Measurements from ENCODE around the gene MARF1. TPM values are rescaled to one million over a fixed set of nuclear protein-coding genes. Genes with fewer than 3 reads are reported as not detected.
"Not testable (repeated sequence)": the region's sequence is repeated elsewhere in the genome, so short reads cannot be mapped to it uniquely, and the experiment has no call there.

MARF1 gene
- polyA plus RNA-seq, 1 donor (not counting 4 experiments of a cell fraction or from before 2014, with no cell fraction given), result 12.5 TPM

- Histone ChIP-seq H3K36me3 (ENCODE audit: control insufficient read depth in 2 of 2, extremely low read depth in 1 of 2, insufficient read depth in 2 of 2, low read length in 2 of 2) (no peaks in the 10 kb centered on the region), H3K4me3 (ENCODE audit: control insufficient read depth in 2 of 3, extremely low read depth in 1 of 3, insufficient read depth in 2 of 3, low read depth in 1 of 3, low read length in 3 of 3) (no peak overlapping the region), H3K9me1 (ENCODE audit: control insufficient read depth, extremely low read depth, insufficient read depth, low read length) (no peaks in the 10 kb centered on the region), H3K27me3 (ENCODE audit: control insufficient read depth, extremely low read depth, insufficient read depth, low read length) (no peaks in the 10 kb centered on the region), H3K4me2 (ENCODE audit: control insufficient read depth, extremely low read depth, insufficient read depth, low read depth, low read length) (no peak overlapping the region), H3K9me3 (ENCODE audit: control insufficient read depth, low read depth, low read length) (no peaks in the 10 kb centered on the region), H2AFZ (ENCODE audit: control insufficient read depth, low read length) (no peak overlapping the region), H3K9ac (ENCODE audit: control insufficient read depth, extremely low read depth, insufficient read depth, low read length) (no peak overlapping the region), H4K20me1 (ENCODE audit: control insufficient read depth, extremely low read depth, insufficient read depth, low read length) (no peaks in the 10 kb centered on the region), H3K4me1 (ENCODE audit: control insufficient read depth, extremely low read depth, insufficient read depth, low read length) (no peaks in the 10 kb centered on the region), H3K79me2 (ENCODE audit: control insufficient read depth, insufficient read depth, low read length) (no peaks in the 10 kb centered on the region), H3K27ac (ENCODE audit: control insufficient read depth, insufficient read depth, low read length) (no peak overlapping the region)
- DNase-seq (ENCODE audit: low read depth, low spot score) (no peak), FAIRE-seq (no peak)
- dilution Hi-C loops (cut with MboI; ENCODE audit: extremely low pct_ligation_motif_present, low sequenced_read_pairs), result no loop called here
- TF ChIP-seq EZH2 (IDR thresholded peaks at IDR 0.05; ENCODE audit: low read length) (no peak), CTCF (optimal IDR thresholded peaks at IDR 0.05 in 1 of 3, IDR thresholded peaks at IDR 0.05 in 1 of 3, conservative IDR thresholded peaks at IDR 0.05 in 1 of 3; ENCODE audit: extremely low read depth in 1 of 3, insufficient read depth in 2 of 3, low read length in 3 of 3) (no peak)
These were observed 68.4 kb downstream of the MARF1 start for GRCh38 chr16:15574614-15574948.

- H2AFZ ChIP-seq (ENCODE audit: control insufficient read depth, low read length); H3K4me2 ChIP-seq (ENCODE audit: control insufficient read depth, extremely low read depth, insufficient read depth, low read depth, low read length); H3K79me2 ChIP-seq (ENCODE audit: control insufficient read depth, insufficient read depth, low read length); H3K9me3 ChIP-seq (ENCODE audit: control insufficient read depth, low read depth, low read length); dilution Hi-C loops (cut with MboI; ENCODE audit: extremely low pct_ligation_motif_present, low sequenced_read_pairs); H4K20me1 ChIP-seq (ENCODE audit: control insufficient read depth, extremely low read depth, insufficient read depth, low read length); H3K4me1 ChIP-seq (ENCODE audit: control insufficient read depth, extremely low read depth, insufficient read depth, low read length); DNase-seq (ENCODE audit: low read depth, low spot score); H3K4me3 ChIP-seq (ENCODE audit: control insufficient read depth in 2 of 3, extremely low read depth in 1 of 3, insufficient read depth in 2 of 3, low read depth in 1 of 3, low read length in 3 of 3); H3K27me3 ChIP-seq (ENCODE audit: control insufficient read depth, extremely low read depth, insufficient read depth, low read length); H3K9me1 ChIP-seq (ENCODE audit: control insufficient read depth, extremely low read depth, insufficient read depth, low read length); H3K36me3 ChIP-seq (ENCODE audit: control insufficient read depth in 2 of 2, extremely low read depth in 1 of 2, insufficient read depth in 2 of 2, low read length in 2 of 2); H3K9ac ChIP-seq (ENCODE audit: control insufficient read depth, extremely low read depth, insufficient read depth, low read length); H3K27ac ChIP-seq (ENCODE audit: control insufficient read depth, insufficient read depth, low read length); FAIRE-seq: not testable (repeated sequence)
These were observed 68.9 kb downstream of the MARF1 start for GRCh38 chr16:15573896-15574613.
